Erythroblast (primary cell): Measurements from ENCODE around the gene HERC5.

Experiments used
- DNase-seq, 2 experiments: peaks; one replicate each; lab custom pipeline; 2025; lab: John Stamatoyannopoulos, UW
- GATA1 ChIP-seq: IDR thresholded peaks from 2 replicates; pipeline ENCODE4 v1.6.1; 2011; ENCODE audit warnings: low read depth, mild to moderate bottlenecking, control low read depth, low read length, moderate library complexity
- POLR2A ChIP-seq: IDR thresholded peaks from 2 replicates; pipeline ENCODE4 v1.6.1; 2011; ENCODE audit warnings: mild to moderate bottlenecking, low read length

HERC5 gene

GRCh38 chr4:88549815-88550214, 92.9 kb downstream of the HERC5 start:
- no peak for DNase-seq

More at GRCh38 chr4:88549815-88550214, 92.9 kb downstream of the HERC5 start:
- TF ChIP-seq POLR2A (no peak), GATA1 (no peak)
